Central memory CD4-positive, alpha-beta T cell (primary cell): ENCODE measurements around the gene ARL5C.
"Not testable (repeated sequence)": the region's sequence is repeated elsewhere in the genome, so short reads cannot be mapped to it uniquely, and the experiment has no call there.

Source experiments
- DNase-seq: peaks from one replicate; pipeline ENCODE4 v3.0.0; 2022

The ARL5C gene

DNA sequence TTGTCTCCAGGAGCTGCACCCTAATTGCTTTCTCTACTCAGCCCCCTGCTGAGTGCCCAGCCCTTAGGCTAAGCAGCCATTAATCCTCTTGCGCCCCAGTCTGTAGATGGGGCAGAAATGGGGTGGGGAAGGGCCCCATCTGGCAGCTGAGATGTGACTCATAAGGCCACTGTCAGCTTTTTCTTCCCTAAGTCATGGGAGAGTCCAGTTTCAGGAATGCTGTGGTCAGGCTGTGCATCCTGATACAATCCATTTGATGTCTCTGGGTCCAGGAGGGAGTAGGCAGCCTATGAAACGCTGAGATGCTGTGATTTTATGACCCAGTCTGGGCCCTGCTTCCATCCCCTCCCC lies 26.8 kb downstream of the ARL5C start:
- DNase-seq, result no peak

DNA sequence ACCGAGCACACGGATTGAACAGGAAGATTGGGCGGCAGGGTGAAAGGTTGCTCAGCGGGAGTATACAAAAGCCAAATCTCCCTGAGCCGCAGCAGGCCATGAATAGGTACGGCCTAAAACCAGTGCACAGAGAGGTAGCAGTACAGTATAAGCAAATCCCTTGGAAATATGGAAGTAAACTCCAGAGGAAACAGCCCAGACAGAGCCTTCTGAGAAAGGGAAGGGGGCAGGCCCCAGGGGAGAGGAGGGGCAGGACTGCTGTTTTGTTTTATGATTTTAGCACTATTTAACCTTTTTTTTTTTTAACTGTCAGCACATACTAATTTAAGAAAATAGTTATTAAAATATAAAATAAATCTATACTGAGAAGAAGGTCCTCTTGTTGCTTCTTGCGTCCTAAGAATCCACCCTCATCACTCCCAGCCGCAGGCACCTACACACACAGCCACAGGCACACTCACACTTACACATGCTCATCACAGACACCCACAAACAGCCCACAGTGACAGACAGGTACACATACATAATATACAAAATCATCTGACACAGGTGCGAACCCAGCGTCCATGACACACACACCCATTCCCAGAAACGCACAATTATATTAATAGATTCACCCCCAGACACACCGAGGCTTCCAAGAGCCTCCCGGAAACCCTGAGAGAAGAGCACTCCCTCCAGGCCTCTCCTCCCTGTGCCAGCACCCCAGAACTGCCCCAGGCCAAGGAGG lies 27.4 kb downstream of the ARL5C start:
- no peak for DNase-seq

DNA sequence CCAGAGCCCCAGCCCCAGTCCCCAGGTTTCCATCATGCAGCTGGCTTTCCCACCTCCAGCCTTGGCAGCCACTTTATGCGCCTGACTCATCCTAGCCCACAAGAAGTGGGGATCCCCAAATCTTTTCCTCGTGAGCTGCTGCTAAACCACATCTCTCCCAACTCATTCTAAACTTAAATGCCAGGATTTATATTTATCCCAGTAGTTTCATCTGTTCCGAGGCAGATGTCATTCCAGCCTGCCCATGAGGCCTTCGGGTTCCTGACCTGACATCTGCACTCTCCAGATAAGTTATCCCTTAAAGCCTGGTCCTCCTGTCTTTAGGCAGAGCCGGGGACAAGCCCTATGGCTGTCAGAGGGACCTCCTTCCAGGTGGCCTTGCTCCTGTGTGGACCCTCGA lies 31.1 kb downstream of the ARL5C start:
- no peak for DNase-seq

DNA sequence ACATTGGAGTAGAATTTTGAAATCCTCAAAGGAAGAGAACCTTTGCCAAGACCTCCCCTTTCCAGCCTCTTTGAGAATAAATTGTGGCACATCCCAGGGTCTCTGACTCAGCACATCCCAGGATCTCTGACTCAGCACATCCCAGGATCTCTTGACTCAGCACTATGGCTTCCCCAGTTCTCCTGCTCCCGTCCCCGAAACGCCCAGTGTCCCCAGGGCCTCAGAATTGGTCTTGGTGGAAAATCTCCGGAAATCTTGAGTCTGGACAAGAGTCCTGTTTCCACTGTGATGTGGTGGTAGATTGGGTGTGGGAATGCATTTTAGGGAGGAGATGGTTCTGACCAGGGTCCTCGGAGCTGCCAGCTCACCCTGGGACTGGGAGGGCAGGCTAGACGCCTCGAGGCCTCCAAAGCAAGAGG lies 33.8 kb downstream of the ARL5C start:
- DNase-seq, result no peak

DNA sequence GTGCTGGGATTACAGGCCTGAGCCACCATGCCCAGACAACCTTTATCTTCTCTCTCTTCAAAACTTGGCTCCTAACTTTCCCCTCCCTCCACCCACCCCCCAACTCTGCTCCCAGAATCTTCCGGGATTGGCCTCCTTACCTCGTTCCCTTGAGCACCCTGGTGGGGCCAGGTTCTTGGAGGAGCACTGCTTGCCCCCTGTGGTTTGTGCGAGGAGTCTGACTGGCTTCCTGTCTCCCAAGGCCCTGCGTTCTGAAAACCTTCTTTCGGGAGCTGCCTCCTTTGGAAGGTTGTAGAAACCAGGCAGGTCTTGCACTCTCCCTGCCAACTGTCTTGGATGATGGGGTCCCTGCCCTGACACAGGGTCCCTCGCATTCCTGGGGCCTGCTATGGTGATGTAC lies 34.3 kb downstream of the ARL5C start:
- no peak for DNase-seq

DNA sequence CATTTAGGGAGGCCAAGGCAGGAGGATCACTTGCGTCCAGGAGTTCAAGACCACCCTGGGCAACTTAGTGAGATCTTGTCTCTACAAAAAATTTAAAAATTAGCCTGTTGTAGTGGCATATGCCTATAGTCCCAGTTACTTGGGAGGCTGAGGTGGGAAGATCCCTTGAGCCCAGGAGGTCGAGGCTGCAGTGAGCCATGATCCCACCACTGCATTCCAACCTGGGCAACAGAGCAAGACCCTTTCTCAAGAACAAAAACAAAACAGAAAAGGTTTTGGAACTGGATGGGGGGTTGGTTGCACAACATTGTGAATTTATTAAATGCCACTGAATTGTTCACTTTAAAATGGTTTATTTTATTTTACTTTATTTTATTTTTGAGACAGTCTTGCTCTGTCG lies 35.8 kb downstream of the ARL5C start:
- no peak for DNase-seq

DNA sequence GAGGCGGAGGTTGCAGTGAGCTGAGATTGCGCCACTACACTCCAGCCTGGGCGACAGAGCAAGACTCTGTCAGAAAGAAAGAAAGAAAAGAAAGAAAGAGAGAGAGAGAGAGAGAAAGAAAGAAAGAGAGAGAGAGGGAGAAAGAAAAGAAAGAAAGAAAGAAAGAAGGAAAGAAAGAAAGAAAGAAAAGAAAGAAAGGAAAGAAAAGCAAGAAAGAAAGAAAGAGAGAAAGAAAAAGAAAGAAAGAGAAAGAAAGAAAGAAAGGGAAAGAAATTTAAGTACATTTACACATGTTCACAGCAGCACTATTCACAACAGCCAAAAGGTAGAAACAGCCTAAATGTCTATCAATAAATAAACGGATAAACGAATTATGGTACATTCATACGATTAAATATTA lies 36.4 kb downstream of the ARL5C start:
- not testable (repeated sequence) for DNase-seq

DNA sequence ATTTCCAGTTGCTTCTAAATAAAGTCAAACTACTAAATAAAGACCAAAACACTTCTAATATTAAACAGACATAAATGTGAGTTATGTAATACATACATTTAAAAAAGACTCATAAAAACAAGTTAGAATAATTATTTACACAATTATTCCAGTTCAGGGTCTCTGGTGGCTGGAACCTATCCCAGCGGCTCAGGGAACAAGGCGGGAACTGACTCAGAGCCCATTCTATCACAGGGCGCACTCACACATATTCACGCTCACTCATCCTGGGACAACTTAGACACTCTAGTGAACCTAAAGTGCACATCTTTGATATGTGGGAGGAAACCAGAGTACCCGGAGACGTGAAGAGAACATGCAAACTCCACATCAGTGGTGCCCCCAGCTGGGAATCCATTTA lies 39.5 kb downstream of the ARL5C start:
- DNase-seq, result no peak

DNA sequence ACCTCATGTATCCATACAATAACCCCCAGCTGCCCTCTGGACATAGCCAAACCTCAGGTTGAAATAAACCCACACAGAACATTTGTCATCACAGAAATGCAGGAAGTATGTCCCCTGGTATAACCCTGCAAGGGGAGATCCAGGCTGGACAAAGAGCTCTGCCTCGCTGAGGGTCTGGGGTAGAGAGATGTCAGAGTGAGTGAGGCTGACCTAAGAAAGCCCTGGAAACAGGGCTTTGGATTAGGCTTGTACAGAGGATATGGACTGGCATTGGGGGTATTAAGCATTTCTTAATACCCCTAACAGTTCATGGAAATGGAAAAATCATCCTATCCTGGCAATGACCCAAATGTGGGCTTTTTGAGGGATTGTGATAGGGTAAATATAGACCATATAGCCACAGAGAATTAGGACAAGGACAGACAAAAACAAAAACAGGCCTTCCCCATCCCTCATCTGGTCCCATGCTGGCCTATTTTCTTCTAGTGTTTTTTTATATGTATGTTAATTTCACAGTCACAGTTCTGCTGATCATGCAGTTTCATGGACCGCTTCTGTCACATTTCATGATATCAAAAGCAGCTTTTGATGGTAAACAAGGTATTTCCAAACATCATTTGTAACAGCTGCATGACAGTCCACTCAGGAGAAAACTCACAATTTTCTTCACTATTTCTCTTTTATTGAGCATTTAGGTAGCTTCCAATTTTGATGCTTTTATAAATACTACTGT lies 40.7 kb downstream of the ARL5C start:
- no peak for DNase-seq

DNA sequence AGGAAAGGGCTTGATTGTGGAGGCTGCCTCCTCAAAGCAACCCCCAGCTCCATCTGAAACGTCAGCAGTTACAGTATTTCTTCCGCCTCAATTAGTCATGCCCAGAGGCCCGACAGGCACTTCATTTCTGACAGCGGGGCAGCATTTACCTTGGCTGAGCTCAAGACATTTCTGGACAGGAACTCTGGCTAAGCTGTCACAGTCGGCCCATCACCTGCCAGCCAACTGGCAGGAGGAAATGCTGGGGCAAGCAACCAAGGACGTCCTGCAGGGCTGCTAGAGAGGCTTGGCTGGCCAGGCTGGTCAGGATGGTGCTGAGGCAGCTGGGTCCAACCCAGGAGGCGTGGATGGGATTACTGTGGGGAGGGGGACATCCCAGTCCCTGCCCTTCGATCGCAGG lies 42.3 kb downstream of the ARL5C start:
- no peak for DNase-seq

DNA sequence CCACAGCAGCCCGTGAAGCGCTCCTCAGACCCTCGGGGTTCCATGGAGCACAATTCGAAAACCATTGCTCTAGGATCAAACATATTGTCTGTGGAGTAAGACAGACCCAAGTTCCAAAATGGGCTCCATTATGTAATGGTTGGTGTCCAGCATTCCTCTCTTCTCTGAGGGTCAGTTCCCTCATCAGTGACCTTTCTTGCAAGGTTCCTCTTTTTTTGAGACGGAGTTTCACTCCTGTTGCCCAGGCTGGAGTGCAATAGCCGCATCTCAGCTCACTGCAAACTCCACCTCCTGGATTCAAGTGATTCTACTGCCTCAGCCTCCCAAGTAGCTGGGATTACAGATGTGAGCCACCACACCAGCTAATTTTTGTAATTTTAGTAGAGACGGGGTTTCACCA lies 43.0 kb downstream of the ARL5C start:
- DNase-seq, result no peak

DNA sequence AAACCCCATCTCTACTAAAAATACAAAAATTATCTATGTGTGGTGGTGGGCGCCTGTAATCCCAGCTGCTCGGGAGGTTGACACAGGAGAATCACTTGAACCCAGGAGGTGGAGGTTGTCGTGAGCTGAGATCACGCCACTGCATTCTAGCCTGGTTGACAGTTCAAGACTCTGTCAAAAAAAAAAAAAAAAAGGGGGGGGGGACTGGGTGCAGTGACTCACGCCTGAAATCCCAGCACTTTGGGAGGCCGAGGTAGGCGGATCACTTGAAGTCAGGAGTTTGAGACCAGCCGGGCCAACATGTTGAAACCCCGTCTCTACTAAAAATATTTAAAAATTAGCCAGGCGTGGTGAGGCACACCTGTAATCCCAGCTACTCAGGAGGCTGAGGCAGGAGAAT lies 44.0 kb downstream of the ARL5C start:
- not testable (repeated sequence) for DNase-seq

DNA sequence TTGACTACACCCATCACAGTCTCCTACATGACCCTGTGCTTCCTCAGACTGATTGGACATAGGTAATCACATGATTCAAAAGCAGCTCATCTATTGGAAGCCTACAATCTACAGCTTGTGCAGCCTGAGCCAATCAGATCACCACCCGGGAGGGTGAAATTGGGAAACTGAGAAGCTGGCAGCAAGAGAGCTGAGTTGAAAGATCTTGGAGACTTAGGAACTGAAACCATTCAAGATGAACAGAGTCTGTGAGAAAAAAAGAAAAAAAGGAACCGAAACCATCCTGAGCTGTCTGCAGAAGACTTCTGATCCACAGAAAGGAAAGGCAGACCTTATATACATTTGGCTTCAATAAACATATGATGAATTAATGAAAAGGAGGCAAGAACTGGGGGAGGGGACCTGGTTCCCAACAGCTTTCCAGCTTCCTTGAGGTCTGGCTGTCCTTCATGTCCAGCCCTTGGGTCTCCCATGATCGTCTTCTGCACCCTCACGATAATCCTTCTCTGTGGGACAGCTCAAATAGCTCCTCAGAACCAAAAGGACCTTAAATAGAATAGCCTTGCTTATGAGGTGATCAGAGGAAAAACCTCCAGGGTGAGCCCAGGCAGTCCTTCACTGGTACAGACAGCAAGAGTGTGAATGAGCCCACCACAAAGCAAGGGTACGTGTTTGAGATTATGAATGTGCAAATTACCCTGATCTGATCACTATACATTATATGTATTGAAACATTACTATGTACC lies 47.1 kb downstream of the ARL5C start:
- DNase-seq, result no peak

DNA sequence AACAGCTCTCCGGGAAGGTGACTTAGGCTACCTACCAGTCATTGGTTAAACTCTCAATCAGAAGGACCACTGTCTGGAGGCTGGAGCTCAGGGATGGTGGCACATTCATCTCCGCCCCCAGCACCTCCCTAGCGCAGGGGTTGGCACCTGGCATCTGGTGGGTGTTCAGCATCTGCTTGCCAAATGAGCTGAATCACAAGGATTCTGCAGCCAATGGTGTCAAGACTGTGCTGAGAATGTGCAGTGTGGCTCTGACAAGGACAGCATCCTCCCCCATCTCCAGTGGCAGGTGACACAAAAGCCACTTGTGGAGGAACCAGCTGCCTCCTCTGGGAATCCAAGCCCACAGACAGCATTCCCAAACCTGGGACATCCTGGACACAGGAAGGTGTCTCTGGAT lies 49.7 kb downstream of the ARL5C start:
- no peak for DNase-seq

DNA sequence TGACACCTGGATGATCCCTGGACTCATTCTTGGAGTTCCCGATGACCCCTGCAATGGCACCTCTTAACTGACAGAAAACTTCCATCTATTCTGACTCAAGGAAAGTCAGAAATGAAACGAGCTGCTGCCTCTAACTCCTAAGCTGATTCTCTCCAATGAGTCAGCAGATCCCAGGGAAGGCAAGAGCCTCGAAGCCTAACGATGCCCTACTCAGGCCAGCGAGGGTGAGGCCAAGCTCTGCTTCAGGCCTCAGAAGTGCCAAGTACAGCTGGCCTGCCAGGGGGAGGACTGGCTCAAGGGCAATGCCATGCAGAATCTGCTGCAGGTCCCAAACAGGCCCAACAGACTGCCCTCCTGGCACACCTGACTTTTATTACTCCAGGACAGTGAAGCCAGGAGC lies 50.8 kb downstream of the ARL5C start:
- no peak for DNase-seq

DNA sequence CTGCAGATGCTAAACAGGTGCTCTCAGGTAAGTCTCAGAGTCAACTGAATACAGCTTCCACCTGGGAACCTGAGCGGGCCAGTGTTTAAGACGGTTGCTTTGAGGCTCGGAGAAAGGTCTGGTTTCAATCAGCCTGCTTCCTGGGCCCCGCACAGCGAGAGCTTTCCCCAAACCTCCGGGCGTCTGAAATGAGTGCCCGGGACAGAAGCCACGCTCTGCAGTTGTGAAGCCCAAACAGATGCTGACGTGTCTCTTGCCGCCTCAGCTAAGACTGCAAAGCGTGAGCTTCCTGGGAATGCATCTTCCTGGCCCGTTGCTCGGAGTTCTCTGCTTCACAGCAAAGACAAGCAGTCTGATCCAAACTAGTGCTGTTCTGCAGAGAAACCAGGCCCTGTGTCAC lies 51.2 kb downstream of the ARL5C start:
- no peak for DNase-seq

DNA sequence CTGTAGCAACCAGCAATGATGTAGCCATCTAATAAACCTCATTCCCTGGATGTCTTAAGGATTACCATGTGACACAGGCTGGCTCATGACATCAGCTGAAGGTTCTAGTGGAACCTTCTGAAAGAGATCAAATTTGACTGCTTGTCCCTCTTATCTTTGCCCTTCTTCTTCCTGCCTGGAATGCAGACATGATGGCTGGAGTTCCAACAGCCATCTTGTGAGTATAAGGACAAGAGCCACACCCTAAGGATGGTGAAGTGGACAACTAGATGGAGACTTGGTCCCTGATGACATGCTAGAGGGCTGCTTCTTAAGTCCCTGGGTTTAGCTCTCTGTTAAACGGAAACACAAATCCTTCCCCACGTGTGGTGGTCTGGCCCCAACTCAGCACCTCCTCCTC lies 52.1 kb downstream of the ARL5C start:
- DNase-seq, result no peak

DNA sequence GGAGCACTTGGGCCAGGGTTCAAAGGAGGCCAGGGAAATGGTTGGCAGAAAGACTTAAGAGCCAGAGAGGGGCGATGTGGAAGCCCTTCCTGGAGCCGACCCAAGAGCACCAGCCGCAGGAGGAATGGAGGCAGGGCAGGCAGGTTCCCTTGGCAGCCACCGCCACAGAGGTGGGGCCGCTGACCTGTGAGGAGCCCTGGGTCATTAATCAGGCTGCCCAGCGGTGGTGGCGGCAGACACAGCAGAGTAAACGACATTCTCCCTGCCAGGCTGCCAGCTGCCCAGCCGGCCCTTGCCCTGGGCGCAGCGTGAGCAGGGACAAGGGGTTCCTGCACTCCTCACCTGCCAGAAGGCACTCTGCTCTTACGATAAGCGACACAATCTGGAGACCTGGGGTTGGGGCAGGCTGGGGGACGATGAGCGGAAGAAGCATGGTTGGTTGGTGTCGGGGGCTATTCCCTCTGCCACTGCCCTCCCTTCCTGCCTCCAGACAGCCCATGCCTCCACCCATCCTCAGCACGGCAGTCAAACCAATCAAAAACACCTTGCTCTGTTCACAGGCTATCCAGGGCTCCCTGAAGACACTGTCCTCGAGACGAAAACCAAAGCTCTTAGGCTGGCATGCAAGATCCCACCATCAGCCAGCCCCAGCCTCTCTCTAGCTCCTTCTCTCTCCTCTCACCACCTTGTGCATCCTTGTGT lies 55.4 kb downstream of the ARL5C start:
- DNase-seq, result no peak

DNA sequence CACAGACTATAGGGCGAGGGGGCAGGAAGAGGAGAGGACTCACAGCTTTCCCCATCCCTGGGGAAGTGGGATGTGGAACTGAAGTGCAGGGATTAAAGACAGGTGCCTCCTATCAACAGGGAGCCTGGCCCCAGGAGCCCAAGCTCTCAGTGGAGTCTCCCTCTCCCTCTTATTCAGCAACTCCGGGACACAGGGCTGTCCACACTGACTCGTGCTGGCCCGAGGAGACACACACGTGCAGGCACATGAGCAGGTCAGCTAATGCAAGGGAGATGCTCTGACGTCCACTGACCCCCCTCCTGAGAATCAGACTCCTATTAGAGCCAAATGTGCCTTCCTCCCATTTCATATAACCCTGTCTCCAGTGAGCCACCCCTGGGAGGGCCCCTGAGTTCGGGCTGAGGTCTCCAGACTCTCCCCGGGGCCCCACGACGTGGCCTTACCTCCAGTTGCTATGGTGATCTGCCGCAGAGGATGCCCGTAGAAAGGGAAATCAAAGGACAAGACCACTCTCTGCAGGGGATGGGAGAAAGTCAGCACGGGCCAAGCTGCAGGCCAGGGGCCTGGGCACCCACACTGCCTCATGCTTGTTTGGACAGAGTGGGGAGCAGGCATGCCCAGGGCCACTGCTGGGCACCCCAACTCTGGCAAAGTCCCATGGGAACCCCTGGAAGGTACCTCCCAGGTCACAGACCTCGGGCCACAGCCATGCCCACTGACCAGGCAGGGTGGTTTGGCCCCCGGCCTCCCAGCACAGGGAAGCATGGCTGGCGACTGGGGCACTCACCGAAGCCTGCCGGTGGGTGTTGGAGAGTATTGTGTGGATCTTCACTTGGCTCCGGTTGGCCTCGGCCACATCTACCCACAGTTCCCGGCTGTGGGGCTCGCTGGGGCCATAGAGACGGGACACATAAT lies 57.2 kb downstream of the ARL5C start:
- no peak for DNase-seq

DNA sequence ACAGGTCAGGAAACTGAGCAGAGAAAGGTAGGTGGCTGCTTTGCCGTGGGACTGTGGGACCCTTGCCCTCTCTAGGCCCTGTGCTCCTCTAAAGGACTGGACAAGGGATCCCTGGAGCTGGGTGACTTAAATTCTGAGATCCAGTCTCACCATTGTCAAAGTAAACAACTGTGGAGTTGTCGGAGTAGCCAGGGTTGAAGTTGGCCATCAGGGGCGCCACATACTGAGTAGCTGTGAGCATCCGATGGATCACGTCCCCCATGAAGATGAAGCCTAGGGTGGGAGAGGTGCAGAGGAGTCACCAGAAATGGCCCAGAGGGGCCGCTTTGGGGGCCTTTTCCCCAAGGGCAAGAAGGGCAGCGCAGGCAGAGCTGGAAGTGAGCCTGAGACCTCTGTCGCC lies 58.0 kb downstream of the ARL5C start:
- DNase-seq, result no peak

DNA sequence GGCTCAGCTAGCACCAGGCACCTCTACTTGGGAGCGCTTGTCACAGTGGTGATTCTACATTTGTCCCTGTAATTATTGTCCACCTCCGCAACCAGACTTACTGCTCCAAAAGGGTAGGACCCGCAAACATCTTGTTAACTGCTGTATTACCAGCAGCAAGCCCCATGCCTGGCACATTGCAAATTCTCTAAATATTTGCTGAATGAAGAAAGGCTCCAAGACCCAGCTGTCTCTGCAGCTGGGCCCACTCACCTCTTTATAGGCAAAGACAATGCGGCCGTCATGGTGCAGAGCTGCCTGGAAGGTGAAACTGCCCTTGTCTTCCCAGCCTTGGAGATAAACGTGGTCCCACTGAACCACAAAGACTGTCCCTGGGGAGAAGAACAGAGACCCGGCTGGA lies 58.8 kb downstream of the ARL5C start:
- DNase-seq, result no peak
